ENCODE measurements around the gene ABI1. TPM values are rescaled to one million over a fixed set of nuclear protein-coding genes. Genes with fewer than 3 reads are reported as not detected.

Gene ABI1
- total RNA-seq, 1 donor from 2014 or later = 43.1 TPM

- Histone ChIP-seq H3K79me2 (ENCODE audit: low read depth) (no peaks in the 10 kb centered on the region), H3K9me3 (ENCODE audit: low read depth) (no peaks in the 10 kb centered on the region), H3K9ac (no peak overlapping the region), H2AFZ (replicated peaks) (no peak overlapping the region), H3K36me3 (peaks cover 17% of the 10 kb centered on the region), H3K4me1 (no peaks in the 10 kb centered on the region), H3K27me3 (no peaks in the 10 kb centered on the region), H3K27ac (no peak overlapping the region), H4K20me1 (ENCODE audit: low read depth) (no peaks in the 10 kb centered on the region), H3K4me3 (no peak overlapping the region), H3K4me2 (no peak overlapping the region), H3F3A (ENCODE audit: low read depth) (no peaks in the 10 kb centered on the region)
- Mint-ChIP-seq H3K27me3 (ENCODE audit: insufficient read depth, low read depth) (no peaks in the 10 kb centered on the region), H3K4me3 (no peak overlapping the region), H3K9me3 (no peaks in the 10 kb centered on the region), H3K4me1 (no peaks in the 10 kb centered on the region), H3K36me3 (peaks cover 35% of the 10 kb centered on the region), H3K27ac (no peak overlapping the region)
- no peak for DNase-seq (ENCODE audit: low spot score)
- TF ChIP-seq EZH2 (IDR thresholded peaks at IDR 0.05) (no peak), EZH2phosphoT487 (IDR thresholded peaks at IDR 0.05) (no peak), CTCF (IDR thresholded peaks at IDR 0.05) (no peak)
Measured at GRCh38 chr10:26743091-26743490, 117.7 kb downstream of the ABI1 start.

GRCh38 chr10:26741368-26741767 lies 119.4 kb downstream of the ABI1 start:
- Histone ChIP-seq H3K27ac (no peak overlapping the region), H3K27me3 (no peaks in the 10 kb centered on the region), H3K4me1 (no peaks in the 10 kb centered on the region), H3K79me2 (ENCODE audit: low read depth) (no peaks in the 10 kb centered on the region), H3F3A (ENCODE audit: low read depth) (no peaks in the 10 kb centered on the region), H3K4me2 (no peak overlapping the region), H2AFZ (replicated peaks) (no peak overlapping the region), H3K4me3 (no peak overlapping the region), H3K9ac (no peak overlapping the region), H3K36me3 (peaks cover 7% of the 10 kb centered on the region), H3K9me3 (ENCODE audit: low read depth) (no peaks in the 10 kb centered on the region), H4K20me1 (ENCODE audit: low read depth) (no peaks in the 10 kb centered on the region)
- Mint-ChIP-seq H3K9me3 (no peaks in the 10 kb centered on the region), H3K36me3 (peaks cover 37% of the 10 kb centered on the region), H3K4me3 (no peak overlapping the region), H3K27me3 (ENCODE audit: insufficient read depth, low read depth) (no peaks in the 10 kb centered on the region), H3K27ac (no peak overlapping the region), H3K4me1 (no peaks in the 10 kb centered on the region)
- TF ChIP-seq EZH2 (IDR thresholded peaks at IDR 0.05) (no peak), CTCF (IDR thresholded peaks at IDR 0.05) (no peak), EZH2phosphoT487 (IDR thresholded peaks at IDR 0.05) (no peak)
- DNase-seq (ENCODE audit: low spot score) = no peak

GRCh38 chr10:26739071-26739631 lies 121.6 kb downstream of the ABI1 start:
- Histone ChIP-seq H2AFZ (replicated peaks) (no peak overlapping the region), H3K36me3 (no peaks in the 10 kb centered on the region), H3K9ac (no peak overlapping the region), H3F3A (ENCODE audit: low read depth) (no peaks in the 10 kb centered on the region), H4K20me1 (ENCODE audit: low read depth) (no peaks in the 10 kb centered on the region), H3K27me3 (no peaks in the 10 kb centered on the region), H3K27ac (no peak overlapping the region), H3K4me3 (no peak overlapping the region), H3K4me1 (peaks cover 13% of the 10 kb centered on the region), H3K4me2 (no peak overlapping the region), H3K9me3 (ENCODE audit: low read depth) (no peaks in the 10 kb centered on the region), H3K79me2 (ENCODE audit: low read depth) (no peaks in the 10 kb centered on the region)
- Mint-ChIP-seq H3K36me3 (peaks cover 39% of the 10 kb centered on the region), H3K27me3 (ENCODE audit: insufficient read depth, low read depth) (no peaks in the 10 kb centered on the region), H3K9me3 (no peaks in the 10 kb centered on the region), H3K27ac (no peak overlapping the region), H3K4me1 (peaks cover 11% of the 10 kb centered on the region), H3K4me3 (no peak overlapping the region)
- TF ChIP-seq CTCF (IDR thresholded peaks at IDR 0.05) (no peak), EZH2 (IDR thresholded peaks at IDR 0.05) (no peak), EZH2phosphoT487 (IDR thresholded peaks at IDR 0.05) (no peak)
- no peak for DNase-seq (ENCODE audit: low spot score)
